C4-2B (cell line): ENCODE results near the gene MIGA2.

Experiments
- H3K27ac ChIP-seq: fragments of 450-650 bp; 2 replicates; pipeline ENCODE4 v1.5.1; 2017
- ZFX ChIP-seq: fragments of 450-650 bp; IDR thresholded peaks from 2 replicates; pipeline ENCODE4 v1.6.1; 2017
- TF ChIP-seq, protein P1 (sequence below): fragments of 450-650 bp; conservative IDR thresholded peaks from 2 replicates; pipeline ENCODE4 v1.5.1; 2017; ENCODE audit warnings: mild to moderate bottlenecking

The MIGA2 gene

DNA sequence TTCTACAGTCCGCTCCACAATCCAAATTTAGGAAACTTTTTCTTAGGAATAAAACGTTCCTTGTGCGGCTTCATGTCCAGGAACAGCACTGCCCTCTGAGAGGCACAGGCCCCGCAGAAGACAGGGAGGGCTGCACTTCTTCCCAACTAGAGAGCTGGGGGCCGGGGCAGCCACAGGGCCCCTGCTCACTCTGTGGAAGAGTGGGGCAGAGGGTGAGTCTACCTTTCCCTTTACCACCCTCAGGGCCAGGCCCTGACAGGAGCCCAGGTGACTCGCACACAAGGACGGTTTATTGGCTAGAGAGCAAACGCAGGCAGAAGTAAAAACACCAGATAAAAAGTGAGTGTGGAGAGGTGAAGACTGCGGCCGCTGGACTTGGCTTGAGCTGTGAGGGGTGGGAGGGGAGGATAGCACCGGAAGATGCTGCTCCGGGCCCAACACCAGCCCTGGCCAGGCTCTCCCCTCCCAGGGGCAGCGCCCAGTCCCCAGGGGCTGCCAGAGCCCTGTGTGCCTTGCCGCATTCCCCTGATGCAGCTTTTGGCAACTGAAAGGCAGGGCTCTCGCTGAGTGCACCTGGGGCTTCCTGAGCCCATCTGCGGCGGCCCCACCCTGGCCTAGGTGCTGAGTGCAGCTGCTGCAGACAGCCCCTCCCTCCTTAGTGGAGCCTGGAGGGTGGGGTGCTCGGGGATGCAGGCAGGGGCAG lies 28.5 kb upstream of the MIGA2 start:
- no peak for TF ChIP-seq ZFX
- TF ChIP-seq, protein P1, sequence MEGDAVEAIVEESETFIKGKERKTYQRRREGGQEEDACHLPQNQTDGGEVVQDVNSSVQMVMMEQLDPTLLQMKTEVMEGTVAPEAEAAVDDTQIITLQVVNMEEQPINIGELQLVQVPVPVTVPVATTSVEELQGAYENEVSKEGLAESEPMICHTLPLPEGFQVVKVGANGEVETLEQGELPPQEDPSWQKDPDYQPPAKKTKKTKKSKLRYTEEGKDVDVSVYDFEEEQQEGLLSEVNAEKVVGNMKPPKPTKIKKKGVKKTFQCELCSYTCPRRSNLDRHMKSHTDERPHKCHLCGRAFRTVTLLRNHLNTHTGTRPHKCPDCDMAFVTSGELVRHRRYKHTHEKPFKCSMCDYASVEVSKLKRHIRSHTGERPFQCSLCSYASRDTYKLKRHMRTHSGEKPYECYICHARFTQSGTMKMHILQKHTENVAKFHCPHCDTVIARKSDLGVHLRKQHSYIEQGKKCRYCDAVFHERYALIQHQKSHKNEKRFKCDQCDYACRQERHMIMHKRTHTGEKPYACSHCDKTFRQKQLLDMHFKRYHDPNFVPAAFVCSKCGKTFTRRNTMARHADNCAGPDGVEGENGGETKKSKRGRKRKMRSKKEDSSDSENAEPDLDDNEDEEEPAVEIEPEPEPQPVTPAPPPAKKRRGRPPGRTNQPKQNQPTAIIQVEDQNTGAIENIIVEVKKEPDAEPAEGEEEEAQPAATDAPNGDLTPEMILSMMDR: no peak
- H3K27ac ChIP-seq: no peak overlapping the region

DNA sequence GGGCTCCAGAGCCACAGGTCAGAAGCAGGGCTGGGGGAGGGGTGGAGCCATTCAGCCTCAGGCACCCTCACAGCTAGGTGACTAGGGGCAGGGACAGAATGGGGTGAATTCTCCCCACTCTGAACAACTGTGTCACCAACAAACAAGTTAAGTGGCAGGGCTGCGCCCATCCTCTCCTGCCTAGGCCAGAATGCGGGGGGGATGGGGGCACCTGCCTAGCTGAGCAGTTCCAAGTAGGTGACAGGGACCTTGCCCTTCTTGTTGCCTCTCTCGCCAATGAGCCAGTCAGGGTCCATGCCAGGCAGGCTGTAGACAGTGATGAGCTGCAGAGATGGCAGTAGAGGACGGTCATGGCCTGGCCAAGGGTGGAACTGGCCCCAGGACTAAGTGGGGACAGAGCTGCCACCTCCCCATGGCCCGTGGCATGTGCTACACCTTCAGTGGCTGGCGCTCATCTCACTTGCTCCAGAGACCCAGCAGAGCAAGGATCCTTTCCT lies 27.9 kb upstream of the MIGA2 start:
- TF ChIP-seq, protein P1: no peak
- H3K27ac ChIP-seq: no peak overlapping the region

DNA sequence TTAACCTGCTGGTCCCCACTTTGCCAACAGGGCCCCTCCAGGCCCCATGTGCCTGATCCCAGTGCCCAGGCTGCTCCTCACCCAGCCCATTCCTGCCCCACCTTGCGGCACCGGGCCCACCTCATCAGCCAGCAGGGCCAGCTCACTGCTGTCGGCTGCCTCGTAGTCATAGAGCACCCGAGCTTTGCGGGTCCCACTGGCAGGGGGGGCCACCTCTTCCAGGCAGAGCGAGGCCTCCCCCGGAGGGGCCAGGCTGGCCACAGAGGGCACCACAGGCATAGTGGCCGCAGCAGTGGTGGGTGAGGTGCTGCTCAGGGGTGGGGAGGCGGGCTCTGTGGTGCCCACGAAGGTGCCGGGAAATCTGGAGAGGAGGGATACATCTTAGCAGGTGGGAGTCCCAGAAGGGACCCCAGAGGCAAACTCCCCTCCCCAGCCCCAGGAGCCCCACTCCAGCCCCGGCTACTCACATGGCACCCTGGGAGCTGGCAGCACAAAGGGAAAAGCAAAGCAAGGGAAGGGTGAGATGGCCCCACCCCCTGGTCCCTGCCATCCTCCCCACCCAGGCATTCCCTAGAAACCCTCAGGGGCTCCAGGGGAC lies 27.3 kb upstream of the MIGA2 start:
- no peak for TF ChIP-seq ZFX
- TF ChIP-seq, protein P1: no peak
- no peak overlapping the region for H3K27ac ChIP-seq

DNA sequence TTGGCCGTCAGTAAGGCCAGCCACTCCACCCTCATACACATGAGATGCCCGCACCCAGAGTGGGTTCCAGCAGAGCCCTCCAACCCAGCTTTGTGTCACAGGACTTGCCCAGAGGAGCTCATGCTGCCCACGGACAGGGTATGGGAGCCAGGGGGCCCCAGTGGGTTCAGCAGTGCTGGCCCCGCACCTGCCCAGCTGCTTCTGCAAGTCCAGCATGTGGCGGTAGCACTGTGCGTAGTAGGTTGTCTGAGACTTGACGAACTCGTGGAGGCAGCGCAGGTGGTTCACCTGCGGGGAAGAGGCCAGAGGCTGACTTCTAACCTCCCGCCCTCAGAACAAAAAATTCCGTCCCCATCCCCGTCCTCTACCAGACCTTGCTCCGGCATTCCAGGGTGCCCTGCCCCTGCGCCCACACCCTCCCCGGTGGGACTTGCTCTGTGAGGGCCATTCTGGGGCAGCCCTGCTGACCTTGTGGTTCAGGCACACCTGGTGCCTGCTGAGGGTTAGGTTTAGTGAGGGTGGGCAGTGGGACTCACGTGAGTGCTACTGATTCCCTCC lies 26.8 kb upstream of the MIGA2 start:
- no peak for TF ChIP-seq ZFX
- TF ChIP-seq, protein P1: no peak
- no peak overlapping the region for H3K27ac ChIP-seq

DNA sequence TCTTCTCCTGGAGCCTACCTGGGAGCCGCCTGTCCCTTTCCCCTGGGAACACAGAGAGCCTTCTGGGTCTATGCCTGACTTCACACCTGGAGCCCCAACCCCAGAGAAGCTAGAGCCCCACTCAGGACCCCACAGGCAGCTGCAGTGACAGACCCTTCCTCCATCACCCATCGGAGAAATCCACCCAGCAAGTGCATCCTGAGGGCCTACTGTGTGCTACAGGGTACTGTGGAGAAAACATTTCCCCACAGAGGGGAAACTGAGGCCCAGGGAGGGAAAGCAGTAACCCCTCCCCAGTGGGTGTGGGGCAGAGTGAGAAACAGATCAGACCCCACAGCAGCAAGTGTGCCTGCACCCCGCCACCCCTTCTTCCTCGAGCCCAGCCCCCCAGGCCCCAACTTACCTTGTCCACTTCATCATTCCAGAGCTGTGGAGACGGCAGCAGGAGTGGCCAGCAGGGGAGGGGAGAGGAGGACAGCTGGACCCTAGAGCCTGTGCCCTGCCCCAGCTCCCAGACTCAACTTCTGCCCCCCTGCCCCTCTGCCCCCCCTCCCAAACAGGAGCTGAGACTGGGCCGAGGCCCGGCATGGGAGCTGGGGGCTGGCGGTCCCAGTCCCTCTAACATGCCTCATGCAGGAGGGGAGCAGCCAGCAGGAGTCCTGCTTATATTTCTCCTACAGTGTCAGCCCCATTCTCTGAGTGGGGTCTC lies 26.0 kb upstream of the MIGA2 start:
- no peak overlapping the region for H3K27ac ChIP-seq
- TF ChIP-seq ZFX: no peak
- TF ChIP-seq, protein P1: no peak

DNA sequence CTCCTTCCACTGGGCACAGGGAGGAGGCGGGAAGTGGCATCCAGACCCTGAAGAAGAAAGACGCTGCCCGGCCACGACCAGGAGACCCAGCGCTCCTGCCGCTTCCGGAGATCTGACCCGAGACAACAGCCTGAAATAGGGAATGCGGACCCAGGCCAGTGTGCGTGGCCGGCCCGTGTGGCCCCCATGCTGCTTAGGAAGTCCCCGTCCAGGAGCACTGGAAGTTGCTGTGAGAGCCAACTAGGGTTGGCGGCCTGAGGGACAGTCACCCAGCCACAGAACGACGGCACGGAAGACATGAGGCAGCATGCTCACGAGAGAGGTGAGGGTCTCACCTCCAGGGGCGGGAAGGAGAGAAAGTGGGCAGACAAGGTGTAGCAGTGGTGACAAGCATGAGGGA lies 25.3 kb upstream of the MIGA2 start:
- TF ChIP-seq, protein P1: no peak
- no peak for TF ChIP-seq ZFX
- H3K27ac ChIP-seq: no peak overlapping the region

DNA sequence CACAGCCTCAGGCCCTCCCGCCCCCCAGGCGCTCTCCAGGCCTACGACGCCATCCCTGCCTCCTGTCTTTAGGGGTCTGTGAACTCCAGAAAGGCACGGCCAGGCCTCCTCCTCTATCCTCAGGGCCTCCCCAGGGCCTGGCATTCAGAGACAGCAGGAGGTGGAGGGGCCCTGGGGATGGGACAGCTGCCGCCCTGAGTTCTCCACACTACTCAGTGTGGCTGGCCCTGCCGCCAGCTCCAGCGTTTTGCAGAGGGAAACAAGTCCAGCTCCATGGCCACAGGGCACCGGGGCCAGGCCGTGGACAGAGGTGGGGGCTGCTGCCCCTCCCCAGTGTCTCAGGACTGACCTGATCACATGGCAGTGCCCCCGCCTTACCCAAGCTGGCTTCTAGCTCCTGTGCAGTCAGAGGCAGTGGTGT lies 24.7 kb upstream of the MIGA2 start:
- no peak for TF ChIP-seq ZFX
- TF ChIP-seq, protein P1: no peak
- no peak overlapping the region for H3K27ac ChIP-seq
